Femur (tissue), 1 donor: ENCODE results near the gene HOMER2.
A peak's percentile ranks its signal among the peaks of the same experiment; 100 is the strongest.
"Not testable (repeated sequence)": the region's sequence is repeated elsewhere in the genome, so short reads cannot be mapped to it uniquely, and the experiment has no call there.

ENCODE experiments used
- DNase-seq: peaks from one replicate; pipeline ENCODE4 v3.0.0-alpha.2; 2017

The HOMER2 gene

GRCh38 chr15:82952158-82953081, at the start of gene HOMER2:
Gene HOMER2 (minus strand): TSS chr15:82952720. CDS start chr15:82952535, 185 bp downstream.
- DNase-seq = peak; percentile 36

GRCh38 chr15:83000672-83001031, 48.1 kb upstream of the HOMER2 start:
- DNase-seq = not testable (repeated sequence)

GRCh38 chr15:82999905-83000671, 47.6 kb upstream of the HOMER2 start:
- peak; percentile 32 for DNase-seq

GRCh38 chr15:82999426-82999825, 46.9 kb upstream of the HOMER2 start:
- DNase-seq = no peak

GRCh38 chr15:82995938-82996337, 43.4 kb upstream of the HOMER2 start:
- no peak for DNase-seq

- DNase-seq = no peak
Measured at GRCh38 chr15:82995076-82995475, 42.6 kb upstream of the HOMER2 start.

GRCh38 chr15:82993144-82993543, 40.6 kb upstream of the HOMER2 start:
- no peak for DNase-seq

GRCh38 chr15:82992436-82992998, 40.0 kb upstream of the HOMER2 start:
- no peak for DNase-seq

GRCh38 chr15:82986442-82986780, 33.9 kb upstream of the HOMER2 start:
- no peak for DNase-seq

GRCh38 chr15:82985688-82986441, 33.3 kb upstream of the HOMER2 start, which contains the start of gene RAMAC:
Gene RAMAC (plus strand): TSS chr15:82986210. CDS start chr15:82989019, 2,809 bp downstream.
- peak; percentile 96 for DNase-seq

GRCh38 chr15:82980981-82981380, 28.5 kb upstream of the HOMER2 start:
- no peak for DNase-seq

- no peak for DNase-seq
Measured at GRCh38 chr15:82979726-82980125, 27.2 kb upstream of the HOMER2 start.

GRCh38 chr15:82978438-82978837, 25.9 kb upstream of the HOMER2 start:
- no peak for DNase-seq

GRCh38 chr15:82977076-82977475, 24.6 kb upstream of the HOMER2 start:
- DNase-seq = no peak

GRCh38 chr15:82972990-82973389, 20.5 kb upstream of the HOMER2 start:
- no peak for DNase-seq

GRCh38 chr15:82971218-82971984, 18.9 kb upstream of the HOMER2 start:
- DNase-seq = no peak

- DNase-seq = no peak
Measured at GRCh38 chr15:82970696-82971095, 18.2 kb upstream of the HOMER2 start.

- no peak for DNase-seq
Measured at GRCh38 chr15:82970078-82970686, 17.7 kb upstream of the HOMER2 start.

GRCh38 chr15:82969353-82969752, 16.8 kb upstream of the HOMER2 start:
- no peak for DNase-seq

- DNase-seq = no peak
Measured at GRCh38 chr15:82968066-82968465, 15.5 kb upstream of the HOMER2 start.

- DNase-seq = no peak
Measured at GRCh38 chr15:82966671-82967071, 14.2 kb upstream of the HOMER2 start.

- DNase-seq = no peak
Measured at GRCh38 chr15:82964890-82965289, 12.4 kb upstream of the HOMER2 start.
